AG04450 (cell line): ENCODE measurements around the gene MAPKBP1. TPM values are rescaled to one million over a fixed set of nuclear protein-coding genes. Genes with fewer than 3 reads are reported as not detected.

Experiments used
- CTCF ChIA-PET: fragments of 300-600, 350-600 bp; formaldehyde crosslinking; extraction: SDS; loops from one replicate; lab custom pipeline; 2022; ENCODE audit warnings: antibody characterized with exemption, inconsistent platforms; lab: Charles Lee
- POLR2A ChIA-PET: fragments of 350-600 bp; formaldehyde crosslinking; extraction: SDS; loops from one replicate; lab custom pipeline; 2021; ENCODE audit warnings: antibody characterized with exemption, inconsistent platforms; lab: Yijun Ruan, JAX
- DNase-seq: peaks from one replicate; pipeline ENCODE4 v3.0.0-alpha.2; 2011; ENCODE audit warnings: low read depth, low spot score
- H3K27ac ChIP-seq: one replicate; pipeline ENCODE4 v1.5.1; 2012; ENCODE audit warnings: low read depth, low read length, control low read depth
- H3K27me3 ChIP-seq: one replicate; pipeline ENCODE4 v1.6.0; 2012; ENCODE audit warnings: low read length; ENCODE audit not compliant: control insufficient read depth, insufficient read depth
- H3K4me3 ChIP-seq: 2 replicates; pipeline ENCODE4 v1.5.1; 2011; ENCODE audit warnings: mild to moderate bottlenecking, low read depth, low read length, control low read depth
- H3K9me3 ChIP-seq: 2 replicates; pipeline ENCODE4 v1.5.1; 2012; ENCODE audit warnings: low read length; ENCODE audit not compliant: control insufficient read depth, insufficient read depth
- CTCF ChIP-seq: IDR thresholded peaks from 2 replicates; pipeline ENCODE4 v1.5.1; 2011; ENCODE audit warnings: low read depth, low read length, control low read depth, inconsistent platforms
- polyA plus RNA-seq: library from polyadenylated mRNA; depleted of rRNA; stranded (reverse); fragments of >200 nt; gene quantifications from 2 replicates; pipeline ENCODE4 v1.2.3, GENCODE V29; 2011

MAPKBP1 gene
- polyA plus RNA-seq, 1 experiment, result 6.1 TPM

- peak overlapping the region; percentile 86 for H3K4me3 ChIP-seq
- no peak overlapping the region for H3K27ac ChIP-seq
- H3K9me3 ChIP-seq, result no peaks in the 10 kb centered on the region; the same call in 1 of the 2 replicates
- no peak for DNase-seq
- no peak for TF ChIP-seq CTCF
- no peaks in the 10 kb centered on the region for H3K27me3 ChIP-seq
- CTCF ChIA-PET, result interaction anchor here (3.9 to 13.1 kb wide), 2 partner anchors 14 to 31 kb away, joined by 59 to 362 read pairs; no protein-coding TSS in a partner anchor
- POLR2A ChIA-PET, result interaction anchor here (1.2 kb wide), 1 partner anchor 154 kb away, joined by 3 read pairs; no protein-coding TSS in a partner anchor
Measured at GRCh38 chr15:41775651-41776050, 1.4 kb downstream of the MAPKBP1 start.

GRCh38 chr15:41777421-41777973, 3.2 kb downstream of the MAPKBP1 start:
- Histone ChIP-seq H3K27me3 (no peaks in the 10 kb centered on the region), H3K4me3 (peak overlapping the region; percentile 21; the same call in 1 of the 2 replicates), H3K9me3 (no peaks in the 10 kb centered on the region; the same call in 1 of the 2 replicates), H3K27ac (peak overlapping the region; percentile 3)
- POLR2A ChIA-PET, result interaction anchor here (0.7 kb wide), 1 partner anchor 304 kb away, joined by 6 read pairs; no protein-coding TSS in a partner anchor
- CTCF ChIA-PET, result interaction anchor here (0.7 to 13.1 kb wide), 4 partner anchors 29 to 311 kb away, joined by 3 to 362 read pairs (median 6); no protein-coding TSS in a partner anchor
- no peak for TF ChIP-seq CTCF
- no peak for DNase-seq

- Histone ChIP-seq H3K27me3 (no peaks in the 10 kb centered on the region), H3K4me3 (no peak overlapping the region; the same call in 1 of the 2 replicates), H3K9me3 (no peaks in the 10 kb centered on the region; the same call in 1 of the 2 replicates), H3K27ac (no peak overlapping the region)
- TF ChIP-seq CTCF, result no peak
- no peak for DNase-seq
- CTCF ChIA-PET, result interaction anchor here (1.2 to 13.1 kb wide), 3 partner anchors 15 to 221 kb away, joined by 3 to 362 read pairs (median 3); no protein-coding TSS in a partner anchor
- POLR2A ChIA-PET, result no interaction called here
Measured at GRCh38 chr15:41778521-41778920, 4.2 kb downstream of the MAPKBP1 start.

- Histone ChIP-seq H3K4me3 (no peak overlapping the region), H3K9me3 (no peaks in the 10 kb centered on the region; the same call in 1 of the 2 replicates), H3K27ac (peak overlapping the region; percentile 59), H3K27me3 (no peaks in the 10 kb centered on the region)
- TF ChIP-seq CTCF, result no peak
- DNase-seq, result no peak
- ChIA-PET CTCF (interaction anchor here (13.1 kb wide), 1 partner anchor 27 kb away, joined by 362 read pairs; no protein-coding TSS in a partner anchor), POLR2A (interaction anchor here (1.1 to 1.2 kb wide), 2 partner anchors 9 to 12 kb away, joined by 3 read pairs; no protein-coding TSS in a partner anchor)
Measured at GRCh38 chr15:41779662-41780157, 5.4 kb downstream of the MAPKBP1 start.
